ENCODE measurements around the gene N4BP2L2. TPM values are rescaled to one million over a fixed set of nuclear protein-coding genes. Genes with fewer than 3 reads are reported as not detected.
A peak's percentile ranks its signal among the peaks of the same experiment; 100 is the strongest.

N4BP2L2 gene
- total and polyA plus RNA-seq, 4 donors, result 85.9 to 187 (median 139) TPM

- Histone ChIP-seq H3K27me3 (ENCODE audit: control insufficient read depth, insufficient read depth, low read length) (no peaks in the 10 kb centered on the region), H3K9me3 (ENCODE audit: control insufficient read depth, insufficient read depth, low read length) (no peaks in the 10 kb centered on the region), H3K4me3 (ENCODE audit: low read depth, low read length) (no peak overlapping the region), H3K4me1 (ENCODE audit: control insufficient read depth, insufficient read depth, low read length) (peaks cover 16% of the 10 kb centered on the region), H3K36me3 (ENCODE audit: control insufficient read depth, insufficient read depth, low read length) (peaks cover 1% of the 10 kb centered on the region), H3K27ac (ENCODE audit: low read depth, low read length) (no peak overlapping the region)
- peak in 1 of 6 donors; percentile 23 for DNase-seq (ENCODE audit: low read depth in 4 of 6, low spot score in 6 of 6)
- WGBS (ENCODE audit: insufficient coverage), result 40% methylated on average over 1 of the region's 6 CpGs
These were observed 108.4 kb downstream of the N4BP2L2 start for GRCh38 chr13:32430018-32430747.

GRCh38 chr13:32429433-32429909, 109.1 kb downstream of the N4BP2L2 start:
- Histone ChIP-seq H3K4me1 (ENCODE audit: control insufficient read depth, insufficient read depth, low read length) (peaks cover 16% of the 10 kb centered on the region), H3K36me3 (ENCODE audit: control insufficient read depth, insufficient read depth, low read length) (no peaks in the 10 kb centered on the region), H3K27ac (ENCODE audit: low read depth, low read length) (no peak overlapping the region), H3K4me3 (ENCODE audit: low read depth, low read length) (no peak overlapping the region), H3K9me3 (ENCODE audit: control insufficient read depth, insufficient read depth, low read length) (no peaks in the 10 kb centered on the region), H3K27me3 (ENCODE audit: control insufficient read depth, insufficient read depth, low read length) (no peaks in the 10 kb centered on the region)
- no peak for DNase-seq (ENCODE audit: low read depth in 4 of 6, low spot score in 6 of 6)
- 96% methylated on average over 5 of the region's 6 CpGs for WGBS (ENCODE audit: insufficient coverage)

GRCh38 chr13:32428581-32429432, 109.8 kb downstream of the N4BP2L2 start:
- DNase-seq (ENCODE audit: low read depth in 4 of 6, low spot score in 6 of 6), result peak in 1 of 6 donors; percentile 7
- peak overlapping the region; percentile 81 for H3K4me3 ChIP-seq (ENCODE audit: low read depth, low read length)
- H3K4me1 ChIP-seq (ENCODE audit: control insufficient read depth, insufficient read depth, low read length), result peaks cover 16% of the 10 kb centered on the region
- WGBS (ENCODE audit: insufficient coverage), result 64% methylated on average over 4 of the region's 9 CpGs
- peak overlapping the region; percentile 25 for H3K27ac ChIP-seq (ENCODE audit: low read depth, low read length)
- H3K27me3 ChIP-seq (ENCODE audit: control insufficient read depth, insufficient read depth, low read length), result no peaks in the 10 kb centered on the region
- H3K36me3 ChIP-seq (ENCODE audit: control insufficient read depth, insufficient read depth, low read length), result peaks cover 3% of the 10 kb centered on the region
- H3K9me3 ChIP-seq (ENCODE audit: control insufficient read depth, insufficient read depth, low read length), result no peaks in the 10 kb centered on the region

GRCh38 chr13:32427852-32428580, 110.6 kb downstream of the N4BP2L2 start, which contains the start of gene N4BP2L1:
Gene N4BP2L1 (minus strand): TSS chr13:32428130. CDS start chr13:32428082, 48 bp downstream.
- DNase-seq (ENCODE audit: low read depth in 4 of 6, low spot score in 6 of 6), result peak in 2 of 6 donors; percentile 76 to 81
- H3K36me3 ChIP-seq (ENCODE audit: control insufficient read depth, insufficient read depth, low read length), result peaks cover 3% of the 10 kb centered on the region
- peak within 1 kb of the TSS; percentile 81 for H3K4me3 ChIP-seq (ENCODE audit: low read depth, low read length)
- H3K9me3 ChIP-seq (ENCODE audit: control insufficient read depth, insufficient read depth, low read length), result no peaks in the 10 kb centered on the region
- H3K27me3 ChIP-seq (ENCODE audit: control insufficient read depth, insufficient read depth, low read length), result no peaks in the 10 kb centered on the region
- WGBS (ENCODE audit: insufficient coverage), result under 1% methylated on average over 32 of the region's 40 CpGs
- peak within 1 kb of the TSS; percentile 82 for H3K27ac ChIP-seq (ENCODE audit: low read depth, low read length)
- peaks cover 16% of the 10 kb centered on the region for H3K4me1 ChIP-seq (ENCODE audit: control insufficient read depth, insufficient read depth, low read length)

GRCh38 chr13:32426990-32427851, 111.4 kb downstream of the N4BP2L2 start:
- DNase-seq (ENCODE audit: low read depth in 4 of 6, low spot score in 6 of 6), result peak in 2 of 6 donors; percentile 64 to 70
- Histone ChIP-seq H3K36me3 (ENCODE audit: control insufficient read depth, insufficient read depth, low read length) (peaks cover 3% of the 10 kb centered on the region), H3K9me3 (ENCODE audit: control insufficient read depth, insufficient read depth, low read length) (no peaks in the 10 kb centered on the region), H3K27ac (ENCODE audit: low read depth, low read length) (peak overlapping the region; percentile 82), H3K4me1 (ENCODE audit: control insufficient read depth, insufficient read depth, low read length) (peaks cover 16% of the 10 kb centered on the region), H3K4me3 (ENCODE audit: low read depth, low read length) (peak overlapping the region; percentile 81), H3K27me3 (ENCODE audit: control insufficient read depth, insufficient read depth, low read length) (no peaks in the 10 kb centered on the region)
- under 1% methylated on average over 89 of the region's 90 CpGs for WGBS (ENCODE audit: insufficient coverage)

- Histone ChIP-seq H3K9me3 (ENCODE audit: control insufficient read depth, insufficient read depth, low read length) (no peaks in the 10 kb centered on the region), H3K4me1 (ENCODE audit: control insufficient read depth, insufficient read depth, low read length) (peaks cover 16% of the 10 kb centered on the region), H3K4me3 (ENCODE audit: low read depth, low read length) (peak overlapping the region; percentile 81), H3K27me3 (ENCODE audit: control insufficient read depth, insufficient read depth, low read length) (no peaks in the 10 kb centered on the region), H3K36me3 (ENCODE audit: control insufficient read depth, insufficient read depth, low read length) (peaks cover 3% of the 10 kb centered on the region), H3K27ac (ENCODE audit: low read depth, low read length) (no peak overlapping the region)
- WGBS (ENCODE audit: insufficient coverage), result 66% methylated on average over 13 of the region's 19 CpGs
- DNase-seq (ENCODE audit: low read depth in 4 of 6, low spot score in 6 of 6), result peak in 1 of 6 donors; percentile 13
These were observed 112.2 kb downstream of the N4BP2L2 start for GRCh38 chr13:32426191-32426989.

GRCh38 chr13:32425158-32425557, 113.4 kb downstream of the N4BP2L2 start:
- DNase-seq (ENCODE audit: low read depth in 4 of 6, low spot score in 6 of 6), result no peak
- Histone ChIP-seq H3K4me1 (ENCODE audit: control insufficient read depth, insufficient read depth, low read length) (peaks cover 16% of the 10 kb centered on the region), H3K4me3 (ENCODE audit: low read depth, low read length) (no peak overlapping the region), H3K36me3 (ENCODE audit: control insufficient read depth, insufficient read depth, low read length) (peaks cover 3% of the 10 kb centered on the region), H3K9me3 (ENCODE audit: control insufficient read depth, insufficient read depth, low read length) (no peaks in the 10 kb centered on the region), H3K27me3 (ENCODE audit: control insufficient read depth, insufficient read depth, low read length) (no peaks in the 10 kb centered on the region), H3K27ac (ENCODE audit: low read depth, low read length) (no peak overlapping the region)
- WGBS (ENCODE audit: insufficient coverage), result 96% methylated on average over 4 of the region's 7 CpGs

- DNase-seq (ENCODE audit: low read depth in 4 of 6, low spot score in 6 of 6), result no peak
- no peak overlapping the region for H3K27ac ChIP-seq (ENCODE audit: low read depth, low read length)
- 100% methylated on average over 2 of the region's 3 CpGs for WGBS (ENCODE audit: insufficient coverage)
- no peaks in the 10 kb centered on the region for H3K9me3 ChIP-seq (ENCODE audit: control insufficient read depth, insufficient read depth, low read length)
- H3K27me3 ChIP-seq (ENCODE audit: control insufficient read depth, insufficient read depth, low read length), result no peaks in the 10 kb centered on the region
- peaks cover 16% of the 10 kb centered on the region for H3K4me1 ChIP-seq (ENCODE audit: control insufficient read depth, insufficient read depth, low read length)
- H3K36me3 ChIP-seq (ENCODE audit: control insufficient read depth, insufficient read depth, low read length), result peaks cover 6% of the 10 kb centered on the region
- no peak overlapping the region for H3K4me3 ChIP-seq (ENCODE audit: low read depth, low read length)
These were observed 115.0 kb downstream of the N4BP2L2 start for GRCh38 chr13:32423592-32423991.
